Right atrium auricular region (tissue), 2 donors: Measurements from ENCODE around the gene XKR7. TPM values are rescaled to one million over a fixed set of nuclear protein-coding genes. Genes with fewer than 3 reads are reported as not detected.

Source experiments
- DNase-seq: peaks from one replicate; pipeline ENCODE4 v3.0.0-alpha.2; 2019; ENCODE audit warnings: low spot score
- H3K27ac ChIP-seq, 2 donors: fragments of 200-600 bp; sonication (generic); 1 replicate in 1 of 2; 2 replicates in 1 of 2; pipeline ENCODE4 v1.5.1; 2016 to 2019
- H3K27me3 ChIP-seq, 2 donors: fragments of 200-600 bp; sonication (generic); one replicate each; pipeline versions ENCODE4 v1.5.1 to v1.6.0; 2017 to 2019
- H3K36me3 ChIP-seq: fragments of 200-600 bp; sonication (generic); one replicate; pipeline ENCODE4 v1.5.1; 2016
- H3K4me1 ChIP-seq, 2 donors: fragments of 200-600 bp; sonication (generic); one replicate each; pipeline versions ENCODE4 v1.5.1 to v1.6.0; 2017 to 2019
- H3K4me3 ChIP-seq, 2 donors: fragments of 200-600 bp; sonication (generic); 1 replicate in 1 of 2; 2 replicates in 1 of 2; pipeline ENCODE4 v1.5.1; 2017 to 2019; ENCODE audit warnings: mild to moderate bottlenecking in 1 of 2, moderate library complexity in 1 of 2
- H3K9me3 ChIP-seq, 2 donors: fragments of 200-600 bp; sonication (generic); one replicate each; pipeline ENCODE4 v1.5.1; 2019
- CTCF ChIP-seq, 2 donors: fragments of 200-600 bp; sonication (generic); IDR thresholded peaks; one replicate each; pipeline ENCODE4 v1.5.1; 2019; ENCODE audit warnings: antibody characterized with exemption in 2 of 2
- total RNA-seq, 2 donors: library from RNA; depleted of rRNA; stranded (reverse); fragments of >200 nt; gene quantifications; one replicate each; pipeline ENCODE4 v1.1.0, GENCODE V29; 2016

Gene XKR7
- total RNA-seq, 2 donors from 2014 or later: not detected

GRCh38 chr20:31945785-31946184, 22.2 kb upstream of the XKR7 start:
- no peak for DNase-seq
- Histone ChIP-seq H3K27ac (no peak overlapping the region), H3K36me3 (peaks cover 53% of the 10 kb centered on the region)

GRCh38 chr20:31948008-31948407, 19.9 kb upstream of the XKR7 start:
- Histone ChIP-seq H3K9me3 (peaks cover 0 to 3% of the 10 kb centered on the region in 2 donors), H3K27ac (no peak overlapping the region), H3K4me1 (peaks cover 0 to 22% of the 10 kb centered on the region in 2 donors), H3K27me3 (no peaks in the 10 kb centered on the region), H3K4me3 (no peak overlapping the region), H3K36me3 (peaks cover 53% of the 10 kb centered on the region)
- no peak for DNase-seq
- TF ChIP-seq CTCF (IDR thresholded peaks at IDR 0.05): no peak

More at GRCh38 chr20:31945785-31946184, 22.2 kb upstream of the XKR7 start:
- Histone ChIP-seq H3K9me3 (peaks cover 0 to 3% of the 10 kb centered on the region in 2 donors), H3K27me3 (no peaks in the 10 kb centered on the region), H3K4me3 (no peak overlapping the region), H3K4me1 (peaks cover 0 to 24% of the 10 kb centered on the region in 2 donors)
- TF ChIP-seq CTCF (IDR thresholded peaks at IDR 0.05): no peak

- Histone ChIP-seq H3K4me3 (no peak overlapping the region), H3K27me3 (no peaks in the 10 kb centered on the region), H3K27ac (no peak overlapping the region), H3K36me3 (peaks cover 47% of the 10 kb centered on the region), H3K4me1 (peaks cover 0 to 16% of the 10 kb centered on the region in 2 donors), H3K9me3 (peaks cover 0 to 3% of the 10 kb centered on the region in 2 donors)
- no peak for TF ChIP-seq CTCF (IDR thresholded peaks at IDR 0.05)
- DNase-seq: no peak
These were observed 17.9 kb upstream of the XKR7 start for GRCh38 chr20:31949877-31950646.

- no peak for TF ChIP-seq CTCF (IDR thresholded peaks at IDR 0.05)
- peaks cover 36% of the 10 kb centered on the region for H3K36me3 ChIP-seq
- DNase-seq: no peak
- no peaks in the 10 kb centered on the region for H3K27me3 ChIP-seq
- H3K4me3 ChIP-seq: peak overlapping the region; percentile 83 to 95
- peak overlapping the region in 1 of 2 donors; percentile 79 for H3K27ac ChIP-seq
- H3K9me3 ChIP-seq: peaks cover 0 to 3% of the 10 kb centered on the region in 2 donors
- H3K4me1 ChIP-seq: peaks cover 0 to 16% of the 10 kb centered on the region in 2 donors
These were observed 16.8 kb upstream of the XKR7 start for GRCh38 chr20:31951203-31951529.

- Histone ChIP-seq H3K27ac (peak within 1 kb of the TSS; percentile 79 to 82), H3K4me3 (peak within 1 kb of the TSS; percentile 83 to 95), H3K9me3 (peaks cover 0 to 3% of the 10 kb centered on the region in 2 donors), H3K4me1 (peaks cover 0 to 16% of the 10 kb centered on the region in 2 donors), H3K27me3 (no peaks in the 10 kb centered on the region), H3K36me3 (peaks cover 30% of the 10 kb centered on the region)
- TF ChIP-seq CTCF (IDR thresholded peaks at IDR 0.05): peak; percentile 88 to 99
- peak; percentile 94 for DNase-seq
These were observed 16.2 kb upstream of the XKR7 start, which contains the start of gene PDRG1 for GRCh38 chr20:31951530-31952453. Gene PDRG1 (minus strand): TSS chr20:31952046. CDS start chr20:31951961, 85 bp downstream.
